Stimulated activated CD4-positive, alpha-beta T cell treated with anti-CD3 and anti-CD28 coated beads, TNF-alpha, amount 100 ng/mL, for 48 hours (primary cell): ENCODE measurements around the gene B3GALT2.
"Not testable (repeated sequence)": the region's sequence is repeated elsewhere in the genome, so short reads cannot be mapped to it uniquely, and the experiment has no call there.

ENCODE experiments used
- DNase-seq, 3 donors: peaks; one replicate each; pipeline ENCODE4 v3.0.0-alpha.2; 2020; ENCODE audit warnings: low read depth in 3 of 3

Gene B3GALT2

GRCh38 chr1:193185901-193186731, at the start of gene B3GALT2:
TSS of gene B3GALT2 (minus strand) at chr1:193186613. CDS start at chr1:193181562, 5,051 bp downstream.
- no peak for DNase-seq

- no peak for DNase-seq
Observed at GRCh38 chr1:193234530-193234929, 48.1 kb upstream of the B3GALT2 start.

- DNase-seq: not testable (repeated sequence)
Observed at GRCh38 chr1:193231146-193231545, 44.7 kb upstream of the B3GALT2 start.

GRCh38 chr1:193229136-193229535, 42.7 kb upstream of the B3GALT2 start:
- no peak for DNase-seq

GRCh38 chr1:193222056-193222615, 35.7 kb upstream of the B3GALT2 start:
- DNase-seq: no peak

GRCh38 chr1:193221651-193222050, 35.2 kb upstream of the B3GALT2 start:
- no peak for DNase-seq

- DNase-seq: no peak
Observed at GRCh38 chr1:193219391-193219790, 33.0 kb upstream of the B3GALT2 start.

- DNase-seq: no peak
Observed at GRCh38 chr1:193216920-193217319, 30.5 kb upstream of the B3GALT2 start.

- no peak for DNase-seq
Observed at GRCh38 chr1:193213998-193214397, 27.6 kb upstream of the B3GALT2 start.

- no peak for DNase-seq
Observed at GRCh38 chr1:193212637-193213036, 26.2 kb upstream of the B3GALT2 start.

- DNase-seq: no peak
Observed at GRCh38 chr1:193211539-193211938, 25.1 kb upstream of the B3GALT2 start.

GRCh38 chr1:193210996-193211395, 24.6 kb upstream of the B3GALT2 start:
- no peak for DNase-seq

GRCh38 chr1:193201021-193201420, 14.6 kb upstream of the B3GALT2 start:
- no peak for DNase-seq

GRCh38 chr1:193199940-193200339, 13.5 kb upstream of the B3GALT2 start:
- no peak for DNase-seq

GRCh38 chr1:193192586-193192985, 6.2 kb upstream of the B3GALT2 start:
- DNase-seq: no peak

- DNase-seq: no peak
Observed at GRCh38 chr1:193190096-193190744, 3.8 kb upstream of the B3GALT2 start.

GRCh38 chr1:193189442-193190095, 3.2 kb upstream of the B3GALT2 start:
- DNase-seq: no peak

GRCh38 chr1:193188915-193189314, 2.5 kb upstream of the B3GALT2 start:
- DNase-seq: not testable (repeated sequence)

GRCh38 chr1:193187114-193187513, 701 bp upstream of the B3GALT2 start:
- DNase-seq: no peak

GRCh38 chr1:193185211-193185610, 1.2 kb downstream of the B3GALT2 start:
- DNase-seq: no peak

GRCh38 chr1:193184776-193185175, 1.6 kb downstream of the B3GALT2 start:
- no peak for DNase-seq

GRCh38 chr1:193183019-193183627, 3.3 kb downstream of the B3GALT2 start:
- peak in 1 of 3 donors; percentile 17 for DNase-seq
